H1 (cell line): Measurements from ENCODE around the gene CELF2. TPM values are rescaled to one million over a fixed set of nuclear protein-coding genes. Genes with fewer than 3 reads are reported as not detected.

Experiments
- BCL11A ChIP-seq, 2 experiments: IDR thresholded peaks; one replicate each; pipeline ENCODE4 v1.6.1; 2011; ENCODE audit warnings: low read depth in 2 of 2, low read length in 2 of 2, mild to moderate bottlenecking in 2 of 2
- CTBP2 ChIP-seq: IDR thresholded peaks from 2 replicates; pipeline ENCODE4 v1.7.0; 2011; ENCODE audit warnings: borderline replicate concordance, mild to moderate bottlenecking, moderate library complexity, mixed read lengths, low read length; ENCODE audit not compliant: insufficient read depth, insufficient read length
- EP300 ChIP-seq, 2 experiments: IDR thresholded peaks; 1 replicate in 1 of 2; 2 replicates in 1 of 2; pipeline ENCODE4 v1.6.1; 2011 to 2012; ENCODE audit warnings: low read depth in 2 of 2, low read length in 2 of 2, mild to moderate bottlenecking in 2 of 2, borderline replicate concordance in 1 of 2, inconsistent platforms in 1 of 2, moderate library complexity in 1 of 2
- KDM1A ChIP-seq: fragments of 200-600, 300-600 bp; sonication (generic); IDR thresholded peaks from 2 replicates; pipeline ENCODE4 v1.7.1; 2016; ENCODE audit warnings: mild to moderate bottlenecking, low read length, borderline replicate concordance
- MAFK ChIP-seq: IDR thresholded peaks from 2 replicates; pipeline ENCODE4 v1.6.1; 2012; ENCODE audit warnings: low read depth, mild to moderate bottlenecking, improper control_type of control experiment, low read length
- SIX5 ChIP-seq: IDR thresholded peaks from 2 replicates; pipeline ENCODE4 v1.6.1; 2011; ENCODE audit warnings: mild to moderate bottlenecking, low read depth, low read length
- TBP ChIP-seq: IDR thresholded peaks from 2 replicates; pipeline ENCODE4 v1.6.1; 2011; ENCODE audit warnings: low read depth, low read length, improper control_type of control experiment
- YY1 ChIP-seq: IDR thresholded peaks from 2 replicates; pipeline ENCODE4 v1.6.1; 2011; ENCODE audit warnings: low read depth, mild to moderate bottlenecking, low read length
- polyA plus RNA-seq, 7 experiments: library from polyadenylated mRNA; depleted of rRNA in 3 of 7; stranded (reverse) in 5 of 7; unstranded in 2 of 7; fragments of >200 nt in 5 of 7; fragments of 200-250 nt in 2 of 7; gene quantifications; 1 replicate in 5 of 7; 2 replicates in 1 of 7; 4 replicates in 1 of 7; pipeline versions ENCODE4 v1.2.1 to v1.2.3, GENCODE V29; 2011 to 2013; ENCODE audit warnings: missing spikeins in 2 of 7, mixed read lengths in 2 of 7
- total RNA-seq: library from RNA; stranded (reverse); fragmentation: NEBNext Ultra II Directional; extraction: Animal tissue kit (Norgen Biotek cat#: 25700); gene quantifications from 2 replicates; pipeline ENCODE4 v1.2.1, GENCODE V29; 2021
- TF ChIP-seq, protein P1 (sequence below): fragments of 300-600 bp; sonication (generic); IDR thresholded peaks from 2 replicates; pipeline ENCODE4 v1.7.1; 2012; ENCODE audit warnings: low read length, moderate library complexity, mild to moderate bottlenecking, inconsistent platforms; ENCODE audit not compliant: insufficient replicate concordance
- TF ChIP-seq, protein P2 (sequence below): IDR thresholded peaks from 2 replicates; pipeline ENCODE4 v1.6.1; 2012; ENCODE audit warnings: low read length, inconsistent platforms

Gene CELF2
- total and polyA plus RNA-seq, 2 of the 8 experiments (the other 6 are each of a cell fraction or from before 2014, with no cell fraction given), result 18.3 to 22.7 TPM

DNA sequence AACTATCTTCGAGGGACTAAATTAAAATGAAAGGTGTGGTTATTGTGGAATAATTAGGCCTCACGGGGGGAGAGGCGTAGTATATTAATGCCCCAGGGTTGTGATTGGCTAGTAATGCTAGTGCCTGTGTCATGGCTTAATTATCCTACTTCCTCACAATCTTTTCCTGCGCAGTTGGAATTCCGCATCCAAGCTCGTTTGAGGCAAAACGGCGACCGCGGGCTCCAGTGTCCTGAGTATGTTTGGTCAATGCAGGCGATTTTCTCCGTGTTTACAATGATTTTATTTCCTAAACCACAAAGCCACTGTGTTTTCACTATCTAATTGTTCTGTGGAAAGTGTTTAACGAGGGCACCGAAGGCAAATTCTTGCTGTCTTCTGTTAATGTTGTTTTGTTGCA is 282.9 kb downstream of the CELF2 start (continued):
- TF ChIP-seq, protein P1, sequence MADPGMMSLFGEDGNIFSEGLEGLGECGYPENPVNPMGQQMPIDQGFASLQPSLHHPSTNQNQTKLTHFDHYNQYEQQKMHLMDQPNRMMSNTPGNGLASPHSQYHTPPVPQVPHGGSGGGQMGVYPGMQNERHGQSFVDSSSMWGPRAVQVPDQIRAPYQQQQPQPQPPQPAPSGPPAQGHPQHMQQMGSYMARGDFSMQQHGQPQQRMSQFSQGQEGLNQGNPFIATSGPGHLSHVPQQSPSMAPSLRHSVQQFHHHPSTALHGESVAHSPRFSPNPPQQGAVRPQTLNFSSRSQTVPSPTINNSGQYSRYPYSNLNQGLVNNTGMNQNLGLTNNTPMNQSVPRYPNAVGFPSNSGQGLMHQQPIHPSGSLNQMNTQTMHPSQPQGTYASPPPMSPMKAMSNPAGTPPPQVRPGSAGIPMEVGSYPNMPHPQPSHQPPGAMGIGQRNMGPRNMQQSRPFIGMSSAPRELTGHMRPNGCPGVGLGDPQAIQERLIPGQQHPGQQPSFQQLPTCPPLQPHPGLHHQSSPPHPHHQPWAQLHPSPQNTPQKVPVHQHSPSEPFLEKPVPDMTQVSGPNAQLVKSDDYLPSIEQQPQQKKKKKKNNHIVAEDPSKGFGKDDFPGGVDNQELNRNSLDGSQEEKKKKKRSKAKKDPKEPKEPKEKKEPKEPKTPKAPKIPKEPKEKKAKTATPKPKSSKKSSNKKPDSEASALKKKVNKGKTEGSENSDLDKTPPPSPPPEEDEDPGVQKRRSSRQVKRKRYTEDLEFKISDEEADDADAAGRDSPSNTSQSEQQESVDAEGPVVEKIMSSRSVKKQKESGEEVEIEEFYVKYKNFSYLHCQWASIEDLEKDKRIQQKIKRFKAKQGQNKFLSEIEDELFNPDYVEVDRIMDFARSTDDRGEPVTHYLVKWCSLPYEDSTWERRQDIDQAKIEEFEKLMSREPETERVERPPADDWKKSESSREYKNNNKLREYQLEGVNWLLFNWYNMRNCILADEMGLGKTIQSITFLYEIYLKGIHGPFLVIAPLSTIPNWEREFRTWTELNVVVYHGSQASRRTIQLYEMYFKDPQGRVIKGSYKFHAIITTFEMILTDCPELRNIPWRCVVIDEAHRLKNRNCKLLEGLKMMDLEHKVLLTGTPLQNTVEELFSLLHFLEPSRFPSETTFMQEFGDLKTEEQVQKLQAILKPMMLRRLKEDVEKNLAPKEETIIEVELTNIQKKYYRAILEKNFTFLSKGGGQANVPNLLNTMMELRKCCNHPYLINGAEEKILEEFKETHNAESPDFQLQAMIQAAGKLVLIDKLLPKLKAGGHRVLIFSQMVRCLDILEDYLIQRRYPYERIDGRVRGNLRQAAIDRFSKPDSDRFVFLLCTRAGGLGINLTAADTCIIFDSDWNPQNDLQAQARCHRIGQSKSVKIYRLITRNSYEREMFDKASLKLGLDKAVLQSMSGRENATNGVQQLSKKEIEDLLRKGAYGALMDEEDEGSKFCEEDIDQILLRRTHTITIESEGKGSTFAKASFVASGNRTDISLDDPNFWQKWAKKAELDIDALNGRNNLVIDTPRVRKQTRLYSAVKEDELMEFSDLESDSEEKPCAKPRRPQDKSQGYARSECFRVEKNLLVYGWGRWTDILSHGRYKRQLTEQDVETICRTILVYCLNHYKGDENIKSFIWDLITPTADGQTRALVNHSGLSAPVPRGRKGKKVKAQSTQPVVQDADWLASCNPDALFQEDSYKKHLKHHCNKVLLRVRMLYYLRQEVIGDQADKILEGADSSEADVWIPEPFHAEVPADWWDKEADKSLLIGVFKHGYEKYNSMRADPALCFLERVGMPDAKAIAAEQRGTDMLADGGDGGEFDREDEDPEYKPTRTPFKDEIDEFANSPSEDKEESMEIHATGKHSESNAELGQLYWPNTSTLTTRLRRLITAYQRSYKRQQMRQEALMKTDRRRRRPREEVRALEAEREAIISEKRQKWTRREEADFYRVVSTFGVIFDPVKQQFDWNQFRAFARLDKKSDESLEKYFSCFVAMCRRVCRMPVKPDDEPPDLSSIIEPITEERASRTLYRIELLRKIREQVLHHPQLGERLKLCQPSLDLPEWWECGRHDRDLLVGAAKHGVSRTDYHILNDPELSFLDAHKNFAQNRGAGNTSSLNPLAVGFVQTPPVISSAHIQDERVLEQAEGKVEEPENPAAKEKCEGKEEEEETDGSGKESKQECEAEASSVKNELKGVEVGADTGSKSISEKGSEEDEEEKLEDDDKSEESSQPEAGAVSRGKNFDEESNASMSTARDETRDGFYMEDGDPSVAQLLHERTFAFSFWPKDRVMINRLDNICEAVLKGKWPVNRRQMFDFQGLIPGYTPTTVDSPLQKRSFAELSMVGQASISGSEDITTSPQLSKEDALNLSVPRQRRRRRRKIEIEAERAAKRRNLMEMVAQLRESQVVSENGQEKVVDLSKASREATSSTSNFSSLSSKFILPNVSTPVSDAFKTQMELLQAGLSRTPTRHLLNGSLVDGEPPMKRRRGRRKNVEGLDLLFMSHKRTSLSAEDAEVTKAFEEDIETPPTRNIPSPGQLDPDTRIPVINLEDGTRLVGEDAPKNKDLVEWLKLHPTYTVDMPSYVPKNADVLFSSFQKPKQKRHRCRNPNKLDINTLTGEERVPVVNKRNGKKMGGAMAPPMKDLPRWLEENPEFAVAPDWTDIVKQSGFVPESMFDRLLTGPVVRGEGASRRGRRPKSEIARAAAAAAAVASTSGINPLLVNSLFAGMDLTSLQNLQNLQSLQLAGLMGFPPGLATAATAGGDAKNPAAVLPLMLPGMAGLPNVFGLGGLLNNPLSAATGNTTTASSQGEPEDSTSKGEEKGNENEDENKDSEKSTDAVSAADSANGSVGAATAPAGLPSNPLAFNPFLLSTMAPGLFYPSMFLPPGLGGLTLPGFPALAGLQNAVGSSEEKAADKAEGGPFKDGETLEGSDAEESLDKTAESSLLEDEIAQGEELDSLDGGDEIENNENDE, result no peak
- no peak for TF ChIP-seq YY1
- TF ChIP-seq EP300 (IDR thresholded peaks at IDR 0.05; ENCODE audit: borderline replicate concordance in 1 of 2, low read depth in 2 of 2, low read length in 2 of 2), result no peak
- no peak for TF ChIP-seq TBP
- TF ChIP-seq, protein P2, sequence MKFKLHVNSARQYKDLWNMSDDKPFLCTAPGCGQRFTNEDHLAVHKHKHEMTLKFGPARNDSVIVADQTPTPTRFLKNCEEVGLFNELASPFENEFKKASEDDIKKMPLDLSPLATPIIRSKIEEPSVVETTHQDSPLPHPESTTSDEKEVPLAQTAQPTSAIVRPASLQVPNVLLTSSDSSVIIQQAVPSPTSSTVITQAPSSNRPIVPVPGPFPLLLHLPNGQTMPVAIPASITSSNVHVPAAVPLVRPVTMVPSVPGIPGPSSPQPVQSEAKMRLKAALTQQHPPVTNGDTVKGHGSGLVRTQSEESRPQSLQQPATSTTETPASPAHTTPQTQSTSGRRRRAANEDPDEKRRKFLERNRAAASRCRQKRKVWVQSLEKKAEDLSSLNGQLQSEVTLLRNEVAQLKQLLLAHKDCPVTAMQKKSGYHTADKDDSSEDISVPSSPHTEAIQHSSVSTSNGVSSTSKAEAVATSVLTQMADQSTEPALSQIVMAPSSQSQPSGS, result no peak
- TF ChIP-seq CTBP2, result no peak
- TF ChIP-seq KDM1A, result no peak
- TF ChIP-seq BCL11A (IDR thresholded peaks at IDR 0.05; ENCODE audit: low read depth in 2 of 2, low read length in 2 of 2), result no peak
- no peak for TF ChIP-seq MAFK
- TF ChIP-seq SIX5, result no peak
